ENCODE measurements around the gene HOXB5.

The HOXB5 gene

DNA sequence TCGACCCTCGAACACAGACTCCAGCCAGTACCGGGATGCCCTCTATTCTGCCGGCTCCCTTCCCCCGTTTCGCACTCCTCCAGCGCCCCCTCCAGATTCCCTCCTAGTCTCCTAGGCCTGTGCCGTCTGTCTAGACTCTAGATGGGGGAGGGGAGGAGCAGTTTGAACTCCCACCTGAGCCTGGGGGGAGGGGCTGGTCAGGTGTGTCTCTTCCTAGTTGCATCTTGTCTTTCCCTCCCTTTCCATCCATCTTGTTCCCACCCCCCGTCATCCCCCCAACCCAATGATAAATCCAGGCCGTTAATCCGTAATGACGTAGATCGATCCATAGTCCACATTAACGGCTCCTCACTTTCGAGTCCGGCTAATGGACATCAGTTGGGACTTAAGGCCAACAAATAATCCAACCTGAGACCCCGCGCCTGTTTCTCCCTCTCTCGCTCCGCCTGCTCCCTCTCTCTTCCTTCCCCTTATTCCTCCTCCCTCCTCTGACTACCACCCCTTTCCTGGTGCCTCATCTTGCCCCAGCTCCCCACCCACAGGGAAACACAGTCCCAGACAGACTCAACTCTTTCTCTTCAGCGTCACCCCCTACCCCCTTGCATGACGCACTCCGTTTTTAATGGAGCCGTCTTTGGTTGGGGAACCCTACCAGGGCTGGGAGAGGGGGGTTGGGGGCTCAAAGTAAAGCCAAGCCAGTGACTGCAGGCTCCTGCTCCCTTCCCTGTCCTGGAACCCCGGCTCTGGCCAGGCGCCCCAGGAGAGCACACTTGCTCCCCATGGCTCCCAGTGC lies 3.4 kb upstream of the HOXB5 start:
- peaks cover 3% of the 10 kb centered on the region for H3K27me3 ChIP-seq (ENCODE audit: insufficient read depth, low read length, poor library complexity)

DNA sequence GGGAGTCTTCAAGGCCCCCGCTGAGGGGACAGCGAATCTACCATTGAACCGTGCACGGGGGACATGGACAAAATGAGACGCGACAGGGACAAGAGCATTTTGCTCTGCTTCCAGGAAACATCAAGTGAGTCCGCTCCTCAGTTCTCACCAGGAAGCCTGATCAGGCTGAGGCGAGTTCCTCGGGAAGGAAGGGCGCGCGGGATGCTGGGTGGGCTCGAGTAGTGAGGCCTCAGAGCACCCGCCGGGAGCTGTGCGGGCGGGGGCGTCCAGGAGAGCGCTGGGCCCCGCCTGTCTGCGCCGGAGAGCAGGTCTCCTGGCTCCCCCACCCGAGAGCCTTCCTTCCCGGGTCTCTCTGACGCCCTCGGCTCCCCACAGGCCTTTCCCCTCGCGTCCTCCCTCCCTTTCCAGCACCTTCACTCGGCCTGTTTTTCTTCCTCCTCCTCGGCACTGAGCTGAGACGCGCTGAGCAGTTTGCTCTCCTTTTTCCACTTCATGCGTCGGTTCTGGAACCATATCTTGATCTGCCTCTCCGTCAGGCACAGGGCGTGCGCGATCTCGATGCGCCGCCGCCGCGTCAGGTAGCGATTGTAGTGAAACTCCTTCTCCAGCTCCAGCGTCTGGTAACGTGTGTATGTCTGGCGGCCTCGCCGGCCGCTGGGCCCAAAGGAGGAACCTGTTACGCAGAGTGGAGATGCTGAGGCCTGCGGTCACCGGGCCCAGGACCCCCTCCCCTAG lies 2.6 kb upstream of the HOXB5 start:
- DNase-seq (no peak), ATAC-seq (ENCODE audit: insufficient read depth, low read depth) (no peak)
- Histone ChIP-seq H3K9me3 (ENCODE audit: insufficient read depth, low read length, severe bottlenecking) (no peaks in the 10 kb centered on the region), H3K27me3 (ENCODE audit: insufficient read depth, low read length, poor library complexity) (peaks cover 3% of the 10 kb centered on the region), H3K4me1 (ENCODE audit: insufficient read depth, low read length) (no peaks in the 10 kb centered on the region), H2AFZ (ENCODE audit: low read depth, low read length) (no peak overlapping the region), H3K79me2 (ENCODE audit: insufficient read depth, low read length) (no peaks in the 10 kb centered on the region), H3K4me3 (ENCODE audit: low read depth in 1 of 2, low read length in 2 of 2) (no peak overlapping the region), H3K36me3 (ENCODE audit: insufficient read depth, low read length) (no peaks in the 10 kb centered on the region), H3K27ac (ENCODE audit: low read length) (no peak overlapping the region), H3K9ac (ENCODE audit: low read depth, low read length) (no peak overlapping the region), H4K20me1 (ENCODE audit: insufficient read depth, low read length) (no peaks in the 10 kb centered on the region), H3K4me2 (ENCODE audit: insufficient read depth, low read length) (no peak overlapping the region)
- TF ChIP-seq, protein P1, sequence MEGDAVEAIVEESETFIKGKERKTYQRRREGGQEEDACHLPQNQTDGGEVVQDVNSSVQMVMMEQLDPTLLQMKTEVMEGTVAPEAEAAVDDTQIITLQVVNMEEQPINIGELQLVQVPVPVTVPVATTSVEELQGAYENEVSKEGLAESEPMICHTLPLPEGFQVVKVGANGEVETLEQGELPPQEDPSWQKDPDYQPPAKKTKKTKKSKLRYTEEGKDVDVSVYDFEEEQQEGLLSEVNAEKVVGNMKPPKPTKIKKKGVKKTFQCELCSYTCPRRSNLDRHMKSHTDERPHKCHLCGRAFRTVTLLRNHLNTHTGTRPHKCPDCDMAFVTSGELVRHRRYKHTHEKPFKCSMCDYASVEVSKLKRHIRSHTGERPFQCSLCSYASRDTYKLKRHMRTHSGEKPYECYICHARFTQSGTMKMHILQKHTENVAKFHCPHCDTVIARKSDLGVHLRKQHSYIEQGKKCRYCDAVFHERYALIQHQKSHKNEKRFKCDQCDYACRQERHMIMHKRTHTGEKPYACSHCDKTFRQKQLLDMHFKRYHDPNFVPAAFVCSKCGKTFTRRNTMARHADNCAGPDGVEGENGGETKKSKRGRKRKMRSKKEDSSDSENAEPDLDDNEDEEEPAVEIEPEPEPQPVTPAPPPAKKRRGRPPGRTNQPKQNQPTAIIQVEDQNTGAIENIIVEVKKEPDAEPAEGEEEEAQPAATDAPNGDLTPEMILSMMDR (IDR thresholded peaks at IDR 0.05; ENCODE audit: borderline replicate concordance, extremely low read depth, low read length, poor library complexity, severe bottlenecking): no peak
- no peak for TF ChIP-seq EZH2 (IDR thresholded peaks at IDR 0.05; ENCODE audit: borderline replicate concordance, low read depth, low read length, severe bottlenecking)

More for the DNA sequence above, 3.4 kb upstream of the HOXB5 start:
- Histone ChIP-seq H4K20me1 (ENCODE audit: insufficient read depth, low read length) (no peaks in the 10 kb centered on the region), H3K4me1 (ENCODE audit: insufficient read depth, low read length) (no peaks in the 10 kb centered on the region), H3K4me3 (ENCODE audit: low read depth in 1 of 2, low read length in 2 of 2) (no peak overlapping the region), H3K27ac (ENCODE audit: low read length) (no peak overlapping the region), H3K36me3 (ENCODE audit: insufficient read depth, low read length) (no peaks in the 10 kb centered on the region), H3K9ac (ENCODE audit: low read depth, low read length) (no peak overlapping the region), H3K9me3 (ENCODE audit: insufficient read depth, low read length, severe bottlenecking) (no peaks in the 10 kb centered on the region), H3K79me2 (ENCODE audit: insufficient read depth, low read length) (no peaks in the 10 kb centered on the region), H3K4me2 (ENCODE audit: insufficient read depth, low read length) (no peak overlapping the region), H2AFZ (ENCODE audit: low read depth, low read length) (no peak overlapping the region)
- TF ChIP-seq, protein P1 (IDR thresholded peaks at IDR 0.05; ENCODE audit: borderline replicate concordance, extremely low read depth, low read length, poor library complexity, severe bottlenecking): no peak
- no peak for TF ChIP-seq EZH2 (IDR thresholded peaks at IDR 0.05; ENCODE audit: borderline replicate concordance, low read depth, low read length, severe bottlenecking)
- DNase-seq (no peak), ATAC-seq (ENCODE audit: insufficient read depth, low read depth) (no peak)

DNA sequence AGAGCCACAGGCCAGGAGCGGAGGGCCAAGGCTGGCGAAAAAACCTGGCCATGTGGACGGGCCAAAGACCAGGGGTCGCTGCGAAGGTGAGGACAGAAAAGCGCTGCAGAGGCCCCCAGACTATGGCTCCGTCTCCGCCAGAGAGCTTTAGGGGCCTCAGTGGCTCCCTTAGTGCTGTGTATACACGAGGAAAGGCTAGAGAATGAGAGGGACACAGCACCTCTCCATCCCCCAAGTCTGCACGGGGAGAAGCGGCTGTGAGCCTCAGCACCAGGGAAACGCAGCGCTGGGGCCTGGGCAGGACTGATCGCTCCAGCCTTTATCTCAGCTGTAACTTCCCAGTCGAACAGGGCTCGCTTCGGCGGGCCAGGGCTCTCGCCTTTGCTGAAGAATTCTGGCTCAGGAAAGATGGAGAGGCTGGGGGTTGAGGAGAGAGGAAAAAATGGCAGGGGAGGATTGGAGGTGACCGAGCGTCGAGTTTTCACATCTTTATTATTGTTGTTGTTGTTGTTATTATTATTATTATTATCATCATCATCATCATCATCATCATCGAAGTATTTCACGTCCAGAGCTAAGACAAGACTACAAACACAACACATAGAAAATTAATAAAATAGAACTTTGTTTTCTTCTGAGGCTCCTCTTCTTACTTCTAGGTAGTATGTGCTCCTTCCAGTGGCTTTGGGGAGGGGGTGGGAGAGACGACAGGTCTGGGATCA lies 1.9 kb upstream of the HOXB5 start:
- TF ChIP-seq, protein P1 (IDR thresholded peaks at IDR 0.05; ENCODE audit: borderline replicate concordance, extremely low read depth, low read length, poor library complexity, severe bottlenecking): no peak
- no peak for TF ChIP-seq EZH2 (IDR thresholded peaks at IDR 0.05; ENCODE audit: borderline replicate concordance, low read depth, low read length, severe bottlenecking)
- Histone ChIP-seq H3K4me3 (ENCODE audit: low read depth in 1 of 2, low read length in 2 of 2) (no peak overlapping the region), H4K20me1 (ENCODE audit: insufficient read depth, low read length) (no peaks in the 10 kb centered on the region), H3K27me3 (ENCODE audit: insufficient read depth, low read length, poor library complexity) (peaks cover 3% of the 10 kb centered on the region), H3K79me2 (ENCODE audit: insufficient read depth, low read length) (no peaks in the 10 kb centered on the region), H2AFZ (ENCODE audit: low read depth, low read length) (no peak overlapping the region), H3K9me3 (ENCODE audit: insufficient read depth, low read length, severe bottlenecking) (no peaks in the 10 kb centered on the region), H3K4me2 (ENCODE audit: insufficient read depth, low read length) (no peak overlapping the region), H3K4me1 (ENCODE audit: insufficient read depth, low read length) (no peaks in the 10 kb centered on the region), H3K27ac (ENCODE audit: low read length) (no peak overlapping the region), H3K36me3 (ENCODE audit: insufficient read depth, low read length) (no peaks in the 10 kb centered on the region), H3K9ac (ENCODE audit: low read depth, low read length) (no peak overlapping the region)
- ATAC-seq (ENCODE audit: insufficient read depth, low read depth): no peak
- no peak for DNase-seq

Data from DND-41 (cell line).